Astrocyte (in vitro differentiated cells and primary cell): Measurements from ENCODE around the gene ZNF382. TPM values are rescaled to one million over a fixed set of nuclear protein-coding genes. Genes with fewer than 3 reads are reported as not detected.

Source experiments
- DNase-seq: peaks from one replicate; pipeline ENCODE4 v3.0.0-alpha.2; 2010; ENCODE audit warnings: low read depth
- FAIRE-seq: peaks from 2 replicates; lab custom pipeline; 2011; peaks lifted over from hg19 to GRCh38; lab: Jason Lieb, UNC
- H2AFZ ChIP-seq: 2 replicates; pipeline ENCODE4 v1.6.0; 2012; ENCODE audit warnings: low read depth, low read length, inconsistent platforms
- H3K27ac ChIP-seq: 2 replicates; pipeline ENCODE4 v1.5.1; 2011; ENCODE audit warnings: low read depth, low read length, inconsistent platforms
- H3K27me3 ChIP-seq: 2 replicates; pipeline ENCODE4 v1.6.0; 2011; ENCODE audit warnings: low read length, inconsistent platforms; ENCODE audit not compliant: insufficient read depth
- H3K36me3 ChIP-seq: 2 replicates; pipeline ENCODE4 v1.5.1; 2011; ENCODE audit warnings: low read length, inconsistent platforms; ENCODE audit not compliant: insufficient read depth
- H3K4me1 ChIP-seq: 2 replicates; pipeline ENCODE4 v1.5.1; 2011; ENCODE audit warnings: low read length, inconsistent platforms; ENCODE audit not compliant: insufficient read depth
- H3K4me2 ChIP-seq: 2 replicates; pipeline ENCODE4 v1.6.0; 2012; ENCODE audit warnings: low read length, inconsistent platforms
- H3K4me3 ChIP-seq: 2 replicates; pipeline ENCODE4 v1.5.1; 2011; ENCODE audit warnings: low read depth, mild to moderate bottlenecking, low read length, inconsistent platforms; ENCODE audit not compliant: insufficient read depth
- H3K79me2 ChIP-seq: 2 replicates; pipeline ENCODE4 v1.6.0; 2012; ENCODE audit warnings: mild to moderate bottlenecking, low read length, inconsistent platforms; ENCODE audit not compliant: insufficient read depth
- H3K9ac ChIP-seq: 2 replicates; pipeline ENCODE4 v1.6.0; 2012; ENCODE audit warnings: mild to moderate bottlenecking, low read length, inconsistent platforms
- H3K9me3 ChIP-seq: 2 replicates; pipeline ENCODE4 v1.5.1; 2012; ENCODE audit warnings: low read depth, mild to moderate bottlenecking, low read length, inconsistent platforms; ENCODE audit not compliant: insufficient read depth
- H4K20me1 ChIP-seq: 2 replicates; pipeline ENCODE4 v1.6.0; 2012; ENCODE audit warnings: low read length, inconsistent platforms; ENCODE audit not compliant: insufficient read depth
- H3K27ac Mint-ChIP-seq: one replicate; pipeline ENCODE4 v1.8.0; 2021; ENCODE audit warnings: mild to moderate bottlenecking, mixed read lengths; ENCODE audit not compliant: unreplicated experiment
- H3K27me3 Mint-ChIP-seq: one replicate; pipeline ENCODE4 v1.8.0; 2021; ENCODE audit warnings: low read depth, mixed read lengths; ENCODE audit not compliant: unreplicated experiment
- H3K36me3 Mint-ChIP-seq: one replicate; pipeline ENCODE4 v1.8.0; 2021; ENCODE audit warnings: low read depth, mixed read lengths; ENCODE audit not compliant: unreplicated experiment
- H3K4me1 Mint-ChIP-seq: one replicate; pipeline ENCODE4 v1.8.0; 2021; ENCODE audit warnings: low read depth, mixed read lengths; ENCODE audit not compliant: unreplicated experiment
- H3K4me3 Mint-ChIP-seq: one replicate; pipeline ENCODE4 v1.8.0; 2021; ENCODE audit warnings: mild to moderate bottlenecking, moderate library complexity, mixed read lengths; ENCODE audit not compliant: unreplicated experiment
- H3K9me3 Mint-ChIP-seq: one replicate; pipeline ENCODE4 v1.8.0; 2021; ENCODE audit warnings: mild to moderate bottlenecking, mixed read lengths; ENCODE audit not compliant: unreplicated experiment
- CTCF ChIP-seq: IDR thresholded peaks from 2 replicates; pipeline ENCODE4 v1.5.1; 2011; ENCODE audit warnings: low read depth, mild to moderate bottlenecking, inconsistent platforms, low read length, moderate library complexity; ENCODE audit not compliant: insufficient read depth
- EZH2 ChIP-seq: IDR thresholded peaks from 2 replicates; pipeline ENCODE4 v1.6.1; 2012; ENCODE audit warnings: mild to moderate bottlenecking, low read length, inconsistent platforms; ENCODE audit not compliant: insufficient read depth
- total RNA-seq: library from RNA; stranded (reverse); gene quantifications from 2 replicates; pipeline ENCODE4 v1.2.1, GENCODE V29; 2021

The ZNF382 gene
- total RNA-seq, 1 donor from 2014 or later: 9.7 TPM

GRCh38 chr19:36572593-36573019 is 32.5 kb upstream of the ZNF382 start:
- no peaks in the 10 kb centered on the region for H4K20me1 ChIP-seq
- H2AFZ ChIP-seq: peak overlapping the region; percentile 86
- Mint-ChIP-seq H3K27me3 (no peaks in the 10 kb centered on the region), H3K4me1 (peaks cover 13% of the 10 kb centered on the region), H3K36me3 (peaks cover 29% of the 10 kb centered on the region), H3K4me3 (peak overlapping the region; percentile 98), H3K27ac (peak overlapping the region; percentile 93), H3K9me3 (peaks cover 23% of the 10 kb centered on the region)
- peaks cover 15% of the 10 kb centered on the region for H3K36me3 ChIP-seq
- DNase-seq (no peak), FAIRE-seq (no peak)
- H3K4me3 ChIP-seq: peak overlapping the region; percentile 87
- peak overlapping the region; percentile 93 for H3K4me2 ChIP-seq
- H3K4me1 ChIP-seq: no peaks in the 10 kb centered on the region
- H3K27ac ChIP-seq: peak overlapping the region; percentile 71
- H3K27me3 ChIP-seq: no peaks in the 10 kb centered on the region
- peak overlapping the region; percentile 90 for H3K9ac ChIP-seq
- H3K9me3 ChIP-seq: peaks cover 8% of the 10 kb centered on the region
- TF ChIP-seq EZH2: no peak
- TF ChIP-seq CTCF: no peak
- H3K79me2 ChIP-seq: peaks cover 85% of the 10 kb centered on the region

DNA sequence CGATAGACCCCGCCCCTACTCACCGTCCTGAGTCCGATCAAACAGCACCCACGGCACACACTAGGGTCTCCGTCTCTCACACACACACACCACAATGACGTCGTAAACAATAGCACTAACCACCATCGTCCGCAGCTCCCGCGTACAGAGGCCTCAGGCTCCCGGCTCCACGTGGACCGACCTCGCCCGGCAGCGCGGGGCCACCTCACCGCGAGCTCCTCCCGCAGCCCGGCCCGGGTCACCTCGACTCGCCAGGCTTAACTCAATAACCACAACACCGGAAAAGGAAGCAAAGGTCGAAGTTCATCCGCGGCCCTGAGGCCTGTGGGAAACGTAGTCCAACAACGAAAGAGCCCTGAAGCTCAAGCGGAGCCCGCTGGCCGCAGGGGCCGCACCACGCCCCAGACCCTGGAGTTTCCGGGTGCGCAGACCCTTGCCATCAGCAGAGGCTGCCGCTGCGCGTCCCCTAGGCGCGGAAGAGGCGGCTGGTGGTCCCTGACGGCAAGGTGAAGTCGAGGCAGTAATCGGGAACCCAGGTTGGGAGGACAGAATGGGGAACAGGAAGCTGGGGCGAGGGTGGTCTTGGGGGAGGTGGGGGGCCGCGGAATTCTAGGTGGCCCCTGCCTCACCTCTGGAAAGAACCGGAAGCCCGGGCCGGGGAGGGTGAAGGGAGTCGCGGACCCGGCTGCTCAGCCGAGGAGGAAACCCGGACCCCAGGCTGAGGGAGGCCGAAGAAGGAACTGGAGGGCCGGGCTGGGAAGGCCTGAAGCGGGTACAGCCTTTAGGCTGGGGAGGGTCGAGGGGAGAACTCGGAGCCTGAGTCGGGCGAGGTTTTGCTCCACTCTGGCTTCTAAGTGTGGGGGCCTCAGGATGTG is 31.9 kb upstream of the ZNF382 start, which contains the start of gene ZNF529:
TSS of gene ZNF529 (minus strand) at position 273 of the 875 bp plus-strand sequence. CDS start 946 bp downstream, outside the sequence.
- FAIRE-seq: peak; percentile 5
- H3K36me3 Mint-ChIP-seq: peaks cover 27% of the 10 kb centered on the region

More for the DNA sequence above, 31.9 kb upstream of the ZNF382 start, which contains the start of gene ZNF529:
- peaks cover 8% of the 10 kb centered on the region for H3K9me3 ChIP-seq
- H3K27me3 Mint-ChIP-seq: no peaks in the 10 kb centered on the region
- peak within 1 kb of the TSS; percentile 90 for H3K9ac ChIP-seq
- peaks cover 14% of the 10 kb centered on the region for H3K4me1 Mint-ChIP-seq
- H3K36me3 ChIP-seq: peaks cover 17% of the 10 kb centered on the region
- peak; percentile 88 for DNase-seq
- peaks cover 22% of the 10 kb centered on the region for H3K9me3 Mint-ChIP-seq
- peak within 1 kb of the TSS; percentile 87 for H3K4me3 ChIP-seq
- H3K4me3 Mint-ChIP-seq: peak within 1 kb of the TSS; percentile 98
- peaks cover 81% of the 10 kb centered on the region for H3K79me2 ChIP-seq
- peak within 1 kb of the TSS; percentile 86 for H2AFZ ChIP-seq
- TF ChIP-seq EZH2 (no peak), CTCF (no peak)
- H3K27ac Mint-ChIP-seq: peak within 1 kb of the TSS; percentile 93
- no peaks in the 10 kb centered on the region for H3K27me3 ChIP-seq
- no peaks in the 10 kb centered on the region for H3K4me1 ChIP-seq
- peak within 1 kb of the TSS; percentile 93 for H3K4me2 ChIP-seq
- peak within 1 kb of the TSS; percentile 71 for H3K27ac ChIP-seq
- H4K20me1 ChIP-seq: no peaks in the 10 kb centered on the region
